Fibroblast of lung (primary cell): ENCODE data around the gene ZFHX2.

Source experiments
- CTCF ChIP-seq, 2 donors: IDR thresholded peaks in 1 of 2; conservative IDR thresholded peaks in 1 of 2; 1 replicate in 1 of 2; 2 replicates in 1 of 2; pipeline ENCODE4 v1.5.1; 2011 to 2012; ENCODE audit warnings: low read length in 2 of 2, control low read depth in 1 of 2, inconsistent platforms in 1 of 2, low read depth in 1 of 2, mild to moderate bottlenecking in 1 of 2
- EZH2 ChIP-seq: IDR thresholded peaks from 2 replicates; pipeline ENCODE4 v1.5.1; 2012; ENCODE audit warnings: low read length, control low read depth, mild to moderate bottlenecking; ENCODE audit errors: missing control alignments

- TF ChIP-seq CTCF (conservative IDR thresholded peaks at IDR 0.05 in 1 of 2, IDR thresholded peaks at IDR 0.05 in 1 of 2; ENCODE audit: low read depth in 1 of 2, low read length in 2 of 2) (no peak), EZH2 (no peak)
These were observed 49.2 kb upstream of the ZFHX2 start for GRCh38 chr14:23600806-23601205.
